Measurements from ENCODE around the gene ADARB1. TPM values are rescaled to one million over a fixed set of nuclear protein-coding genes. Genes with fewer than 3 reads are reported as not detected.

ADARB1 gene
- total RNA-seq, 2 experiments from 2014 or later = 6.6 to 20.5 TPM

GRCh38 chr21:45029298-45029947 lies 45.0 kb upstream of the ADARB1 start:
- no peak for DNase-seq (ENCODE audit: low spot score)
- TF ChIP-seq CTCF (conservative IDR thresholded peaks at IDR 0.05; ENCODE audit: low read length) (no peak), EZH2phosphoT487 (IDR thresholded peaks at IDR 0.05; ENCODE audit: borderline replicate concordance, low read depth, low read length) (no peak)
- Histone ChIP-seq H4K20me1 (ENCODE audit: insufficient read depth, low read length) (no peaks in the 10 kb centered on the region), H3K9me3 (ENCODE audit: low read length) (no peaks in the 10 kb centered on the region), H3K27ac (ENCODE audit: low read depth, low read length, poor library complexity, severe bottlenecking) (no peak overlapping the region), H3K79me2 (ENCODE audit: insufficient read depth, low read depth, low read length) (no peaks in the 10 kb centered on the region), H3K9me2 (ENCODE audit: insufficient read depth, low read length) (no peaks in the 10 kb centered on the region), H3K4me3 (ENCODE audit: low read depth, low read length, poor library complexity, severe bottlenecking) (no peak overlapping the region), H2AFZ (ENCODE audit: low read length) (no peak overlapping the region), H3K4me1 (ENCODE audit: insufficient read depth, low read length, poor library complexity, severe bottlenecking) (no peaks in the 10 kb centered on the region), H3K4me2 (ENCODE audit: low read length) (no peak overlapping the region), H3K36me3 (ENCODE audit: insufficient read depth, low read length) (no peaks in the 10 kb centered on the region)
- BruUV-seq (replicated peaks) = no TSS peak
- CTCF ChIA-PET (ENCODE audit: unreplicated experiment) = no interaction called here
- intact Hi-C loops (cut with micrococcal nuclease; ENCODE audit: unreplicated experiment) = no loop called here
- POLR2A ChIA-PET = no interaction called here

- H3K4me2 ChIP-seq (ENCODE audit: low read length) = no peak overlapping the region
- no peak overlapping the region for H3K4me3 ChIP-seq (ENCODE audit: low read depth, low read length, poor library complexity, severe bottlenecking)
- ChIA-PET POLR2A (no interaction called here), CTCF (ENCODE audit: unreplicated experiment) (no interaction called here)
- H3K79me2 ChIP-seq (ENCODE audit: insufficient read depth, low read depth, low read length) = no peaks in the 10 kb centered on the region
- TF ChIP-seq CTCF (conservative IDR thresholded peaks at IDR 0.05; ENCODE audit: low read length) = no peak
- TF ChIP-seq EZH2phosphoT487 (IDR thresholded peaks at IDR 0.05; ENCODE audit: borderline replicate concordance, low read depth, low read length) = no peak
- no peaks in the 10 kb centered on the region for H3K4me1 ChIP-seq (ENCODE audit: insufficient read depth, low read length, poor library complexity, severe bottlenecking)
- DNase-seq (ENCODE audit: low spot score) = no peak
- H3K27ac ChIP-seq (ENCODE audit: low read depth, low read length, poor library complexity, severe bottlenecking) = no peak overlapping the region
- H2AFZ ChIP-seq (ENCODE audit: low read length) = no peak overlapping the region
- no peaks in the 10 kb centered on the region for H3K9me3 ChIP-seq (ENCODE audit: low read length)
- no peaks in the 10 kb centered on the region for H3K9me2 ChIP-seq (ENCODE audit: insufficient read depth, low read length)
- no TSS peak for BruUV-seq (replicated peaks)
- H4K20me1 ChIP-seq (ENCODE audit: insufficient read depth, low read length) = no peaks in the 10 kb centered on the region
- H3K36me3 ChIP-seq (ENCODE audit: insufficient read depth, low read length) = no peaks in the 10 kb centered on the region
- intact Hi-C loops (cut with micrococcal nuclease; ENCODE audit: unreplicated experiment) = no loop called here
Observed at GRCh38 chr21:45029948-45030681, 44.3 kb upstream of the ADARB1 start.

All from OCI-LY7 (cell line).